Globus pallidus (tissue), 1 donor: Measurements from ENCODE around the gene ARHGEF6.
"Not testable (repeated sequence)": the region's sequence is repeated elsewhere in the genome, so short reads cannot be mapped to it uniquely, and the experiment has no call there.

ENCODE experiments used
- DNase-seq: peaks from one replicate; pipeline ENCODE4 v3.0.0-alpha.2; 2015; ENCODE audit warnings: low spot score

ARHGEF6 gene

GRCh38 chrX:136780763-136781162 lies at the start of gene ARHGEF6:
Gene ARHGEF6 (minus strand): TSS chrX:136780932. CDS start chrX:136780882, 50 bp downstream.
- no peak for DNase-seq

- DNase-seq: no peak
These were observed 48.7 kb upstream of the ARHGEF6 start for GRCh38 chrX:136829413-136829812.

DNA sequence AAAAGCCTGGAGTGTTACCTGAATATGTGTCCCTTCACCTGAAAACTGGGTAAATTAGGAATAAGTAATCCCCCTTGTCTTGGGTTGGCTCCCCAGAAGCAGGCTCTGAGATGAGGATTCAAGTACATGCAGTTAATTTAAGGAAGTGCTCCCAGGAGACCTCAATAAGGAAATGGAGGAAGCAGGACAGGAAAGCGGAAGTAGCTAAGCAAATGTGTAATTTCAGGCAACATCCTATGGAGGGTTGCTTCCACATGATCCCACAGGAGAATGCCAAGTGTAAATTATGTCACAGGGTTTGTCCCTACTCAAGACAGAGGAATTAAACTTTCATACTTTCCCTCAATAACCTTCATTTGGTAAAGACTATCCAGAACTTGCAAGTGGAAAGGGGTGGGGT lies 48.1 kb upstream of the ARHGEF6 start:
- no peak for DNase-seq

- DNase-seq: no peak
These were observed 46.3 kb upstream of the ARHGEF6 start for GRCh38 chrX:136827026-136827425.

GRCh38 chrX:136825771-136826170 lies 45.0 kb upstream of the ARHGEF6 start:
- no peak for DNase-seq

DNA sequence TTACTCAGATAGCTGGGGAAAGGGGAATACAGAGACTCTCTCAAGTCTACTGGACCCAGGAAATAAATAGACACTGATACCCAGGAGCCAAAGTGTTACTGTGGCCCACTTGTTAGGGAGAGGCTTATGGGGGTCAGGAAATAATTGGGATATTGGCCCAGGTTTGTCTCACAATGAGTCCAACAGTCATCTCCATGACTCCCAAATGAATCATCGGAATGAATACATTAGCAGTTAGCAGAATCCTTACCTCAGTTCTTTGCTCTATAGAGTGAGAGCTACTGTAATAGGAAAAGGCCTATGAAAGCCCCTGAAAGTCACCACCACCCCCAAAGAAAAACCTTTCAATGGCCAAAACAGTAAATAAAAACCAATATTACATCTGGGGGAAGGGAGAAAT lies 42.4 kb upstream of the ARHGEF6 start:
- no peak for DNase-seq

GRCh38 chrX:136822337-136823095 lies 41.8 kb upstream of the ARHGEF6 start:
- no peak for DNase-seq

DNA sequence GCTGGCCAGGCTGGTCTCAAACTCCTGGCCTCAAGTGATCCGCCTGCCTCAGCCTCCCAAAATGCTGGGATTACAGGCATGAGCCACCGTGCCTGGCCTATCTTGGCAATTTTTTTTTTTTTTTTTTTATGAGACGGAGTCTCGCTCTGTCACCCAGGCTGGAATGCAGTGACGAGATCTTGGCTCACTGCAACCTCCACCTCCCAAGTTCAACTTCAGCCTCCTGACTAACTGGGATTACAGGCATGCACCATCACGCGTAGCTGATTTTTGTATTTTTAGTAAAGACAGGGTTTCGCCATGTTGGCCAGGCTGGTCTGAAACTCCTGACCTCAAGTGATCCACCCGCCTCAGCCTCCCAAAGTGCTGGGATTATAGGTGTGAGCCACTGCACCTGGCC lies 39.0 kb upstream of the ARHGEF6 start:
- not testable (repeated sequence) for DNase-seq

DNA sequence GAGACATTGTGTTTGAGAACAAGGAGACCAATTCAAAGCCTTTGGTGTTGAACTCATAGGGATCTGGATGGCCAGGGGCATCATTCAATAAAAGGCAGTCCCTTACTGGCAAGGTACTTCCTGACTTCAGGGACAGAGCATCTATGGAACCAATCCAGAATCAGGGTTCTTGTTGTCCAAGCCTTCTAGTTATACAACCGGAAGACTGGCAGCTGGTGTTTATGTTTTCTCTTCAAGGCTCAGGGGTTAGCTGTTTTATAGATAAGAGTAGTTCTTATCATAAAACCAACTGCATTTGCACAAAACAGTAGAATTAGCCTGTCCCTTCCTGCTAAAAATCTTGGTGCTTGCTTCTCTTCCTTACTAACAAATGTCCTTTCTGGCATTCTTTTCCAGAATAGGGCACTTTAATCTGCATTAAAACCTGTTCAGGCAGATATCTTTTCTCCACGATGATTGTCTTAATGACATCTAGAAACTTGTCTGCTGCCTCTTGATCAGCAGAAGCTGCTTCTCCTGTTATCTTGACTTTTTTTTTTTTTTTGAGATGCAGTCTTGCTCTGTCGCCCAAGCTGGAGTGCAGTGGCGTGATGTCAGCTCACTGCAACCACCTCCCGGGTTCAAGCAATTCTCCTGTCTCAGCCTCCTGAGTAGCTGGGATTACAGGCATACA lies 38.4 kb upstream of the ARHGEF6 start:
- no peak for DNase-seq

DNA sequence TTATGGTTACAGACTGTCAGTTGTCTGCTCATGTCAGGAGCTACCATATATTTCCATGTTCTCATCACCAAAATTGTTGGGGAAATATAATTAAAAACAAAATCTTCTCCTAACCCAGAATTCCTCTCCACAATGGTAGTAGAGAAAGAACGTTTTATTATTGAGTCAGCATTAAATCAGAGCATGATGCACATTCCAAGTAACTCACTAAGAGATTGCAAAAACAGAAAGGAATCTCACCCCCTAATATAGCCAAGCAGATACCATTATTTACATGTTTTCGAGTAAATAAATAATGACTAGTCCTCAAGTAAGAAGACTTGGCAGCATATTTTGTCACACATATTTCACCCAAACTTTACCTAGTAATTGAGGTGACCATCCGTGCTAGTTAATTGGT lies 36.2 kb upstream of the ARHGEF6 start:
- no peak for DNase-seq

GRCh38 chrX:136814847-136815750 lies 34.4 kb upstream of the ARHGEF6 start:
- DNase-seq: no peak

GRCh38 chrX:136812286-136812685 lies 31.6 kb upstream of the ARHGEF6 start:
- no peak for DNase-seq

DNA sequence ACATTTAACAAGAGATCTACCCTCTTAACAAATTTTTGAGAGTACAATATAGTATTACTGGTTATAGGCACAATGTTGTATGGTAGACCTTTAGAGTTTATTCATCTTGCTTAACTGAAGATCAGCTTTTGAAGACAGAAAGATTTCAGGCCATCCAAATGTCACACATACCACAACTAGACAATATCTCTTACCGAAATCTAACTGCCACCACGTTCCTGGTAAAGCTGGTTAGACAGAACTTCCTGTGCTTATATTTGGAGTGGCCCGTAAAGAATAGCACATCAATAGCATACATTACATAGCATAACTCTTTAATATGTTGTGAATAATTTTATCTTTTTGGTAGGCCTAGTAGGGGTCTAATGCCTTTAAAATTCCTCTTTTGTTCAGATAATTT lies 29.8 kb upstream of the ARHGEF6 start:
- no peak for DNase-seq

DNA sequence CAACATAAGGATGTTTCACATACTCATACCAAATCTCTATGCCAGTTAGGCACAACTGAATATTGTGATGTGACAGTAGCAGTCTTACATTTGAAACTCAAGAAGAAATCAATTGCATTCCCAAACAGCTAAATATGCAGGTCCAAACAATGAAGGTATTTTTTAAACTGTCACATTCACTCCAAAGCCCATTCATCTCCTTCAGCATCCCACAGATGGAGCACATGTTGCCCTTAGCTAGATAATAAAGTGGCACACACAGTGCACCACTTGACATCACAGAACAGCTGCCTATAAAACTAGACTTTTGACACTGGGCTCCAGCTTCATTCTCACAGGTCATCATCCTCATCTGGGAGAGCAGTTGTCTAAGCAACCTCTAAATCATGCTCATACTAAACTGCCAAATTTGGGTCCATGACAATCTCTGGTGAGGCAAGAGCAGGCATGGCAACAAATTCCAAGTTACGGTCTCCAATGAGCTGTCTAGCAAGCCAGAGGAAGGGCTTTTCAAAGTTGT lies 26.2 kb upstream of the ARHGEF6 start:
- peak; percentile 65 for DNase-seq

- no peak for DNase-seq
These were observed 21.8 kb upstream of the ARHGEF6 start for GRCh38 chrX:136802515-136802914.

GRCh38 chrX:136797787-136798186 lies 17.1 kb upstream of the ARHGEF6 start:
- no peak for DNase-seq

DNA sequence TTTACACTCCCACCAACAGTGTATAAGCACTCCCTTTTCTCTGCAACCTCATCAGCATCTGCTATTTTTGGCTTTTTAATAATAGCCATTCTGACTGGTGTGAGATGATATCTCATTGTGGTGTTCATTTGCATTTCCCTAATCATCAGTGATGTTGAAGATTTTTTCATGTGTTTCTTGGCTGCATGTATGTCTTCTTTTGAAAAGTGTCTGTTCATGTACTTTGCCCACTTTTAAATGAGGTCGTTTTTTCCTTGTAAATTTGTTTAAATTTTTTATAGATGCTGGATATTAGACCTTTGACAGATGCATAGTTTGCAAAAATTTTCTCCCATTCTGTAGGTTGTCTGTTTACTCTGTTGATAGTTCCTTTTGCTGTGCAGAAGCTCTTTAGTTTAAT lies 14.4 kb upstream of the ARHGEF6 start:
- not testable (repeated sequence) for DNase-seq

GRCh38 chrX:136794660-136795059 lies 13.9 kb upstream of the ARHGEF6 start:
- DNase-seq: not testable (repeated sequence)

- no peak for DNase-seq
These were observed 13.3 kb upstream of the ARHGEF6 start for GRCh38 chrX:136794080-136794479.

GRCh38 chrX:136789856-136790255 lies 9.1 kb upstream of the ARHGEF6 start:
- DNase-seq: no peak

DNA sequence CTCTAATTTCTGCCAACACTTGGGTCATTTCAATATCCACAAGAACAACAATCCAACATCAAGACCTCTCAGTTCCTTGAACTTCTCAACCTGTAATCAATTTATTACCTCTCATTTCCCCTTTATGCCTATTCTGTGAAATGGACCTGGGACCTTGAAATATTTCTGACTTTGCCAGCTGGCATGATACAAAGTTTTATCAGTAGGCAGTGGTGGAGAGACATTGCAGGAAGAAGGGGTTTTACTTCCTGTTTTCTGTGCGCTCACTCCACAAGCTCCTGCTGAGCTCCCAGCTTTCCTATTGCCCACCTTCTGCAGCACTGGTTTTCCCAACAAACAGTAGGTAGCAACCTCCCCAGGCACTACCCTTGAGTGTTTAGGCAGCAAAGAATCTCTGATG lies 3.5 kb upstream of the ARHGEF6 start:
- no peak for DNase-seq

GRCh38 chrX:136783159-136783558 lies 2.4 kb upstream of the ARHGEF6 start:
- no peak for DNase-seq
